ENCODE measurements around the gene BIN1.

BIN1 gene

GRCh38 chr2:127118038-127118437, 11.1 kb upstream of the BIN1 start:
- DNase-seq (ENCODE audit: low spot score): no peak
- TF ChIP-seq CTCF (IDR thresholded peaks at IDR 0.05; ENCODE audit: extremely low read depth, insufficient read depth, missing control alignments): no peak
- in situ Hi-C loops (cut with MboI; ENCODE audit: low pct_unique_long_range_greater_than_20kb, low sequenced_read_pairs, unreplicated experiment): no loop called here

- no peak for TF ChIP-seq CTCF (IDR thresholded peaks at IDR 0.05; ENCODE audit: extremely low read depth, insufficient read depth, missing control alignments)
- in situ Hi-C loops (cut with MboI; ENCODE audit: low pct_unique_long_range_greater_than_20kb, low sequenced_read_pairs, unreplicated experiment): no loop called here
- no peak for DNase-seq (ENCODE audit: low spot score)
Measured at GRCh38 chr2:127117603-127118002, 10.6 kb upstream of the BIN1 start.

- no peak for DNase-seq (ENCODE audit: low spot score)
- in situ Hi-C loops (cut with MboI; ENCODE audit: low pct_unique_long_range_greater_than_20kb, low sequenced_read_pairs, unreplicated experiment): no loop called here
- TF ChIP-seq CTCF (IDR thresholded peaks at IDR 0.05; ENCODE audit: extremely low read depth, insufficient read depth, missing control alignments): no peak
Measured at GRCh38 chr2:127115471-127116199, 8.7 kb upstream of the BIN1 start.

- in situ Hi-C loops (cut with MboI; ENCODE audit: low pct_unique_long_range_greater_than_20kb, low sequenced_read_pairs, unreplicated experiment): no loop called here
- no peak for DNase-seq (ENCODE audit: low spot score)
- TF ChIP-seq CTCF (IDR thresholded peaks at IDR 0.05; ENCODE audit: extremely low read depth, insufficient read depth, missing control alignments): no peak
Measured at GRCh38 chr2:127110985-127111384, 4.0 kb upstream of the BIN1 start.

- in situ Hi-C loops (cut with MboI; ENCODE audit: low pct_unique_long_range_greater_than_20kb, low sequenced_read_pairs, unreplicated experiment): no loop called here
- no peak for TF ChIP-seq CTCF (IDR thresholded peaks at IDR 0.05; ENCODE audit: extremely low read depth, insufficient read depth, missing control alignments)
- no peak for DNase-seq (ENCODE audit: low spot score)
Measured at GRCh38 chr2:127108090-127108523, 1.2 kb upstream of the BIN1 start.

- TF ChIP-seq CTCF (IDR thresholded peaks at IDR 0.05; ENCODE audit: extremely low read depth, insufficient read depth, missing control alignments): no peak
- in situ Hi-C loops (cut with MboI; ENCODE audit: low pct_unique_long_range_greater_than_20kb, low sequenced_read_pairs, unreplicated experiment): no loop called here
- no peak for DNase-seq (ENCODE audit: low spot score)
Measured at GRCh38 chr2:127107622-127107999, 657 bp upstream of the BIN1 start.
